NCI-H1105 (cell line): ENCODE measurements around the gene PLD1.

Experiments
- DNase-seq: peaks from one replicate; lab custom pipeline; 2025; lab: John Stamatoyannopoulos, UW

PLD1 gene

GRCh38 chr3:171792531-171792930 lies 17.8 kb downstream of the PLD1 start:
- DNase-seq = no peak

- no peak for DNase-seq
Observed at GRCh38 chr3:171791692-171792076, 18.6 kb downstream of the PLD1 start.

GRCh38 chr3:171790898-171791691 lies 19.2 kb downstream of the PLD1 start:
- no peak for DNase-seq

- no peak for DNase-seq
Observed at GRCh38 chr3:171790574-171790897, 19.7 kb downstream of the PLD1 start.

GRCh38 chr3:171789759-171790505 lies 20.4 kb downstream of the PLD1 start:
- no peak for DNase-seq

GRCh38 chr3:171788546-171789351 lies 21.5 kb downstream of the PLD1 start:
- DNase-seq = no peak

GRCh38 chr3:171786997-171787396 lies 23.3 kb downstream of the PLD1 start:
- DNase-seq = no peak

- DNase-seq = no peak
Observed at GRCh38 chr3:171784937-171785336, 25.3 kb downstream of the PLD1 start.

- DNase-seq = no peak
Observed at GRCh38 chr3:171784387-171784786, 25.9 kb downstream of the PLD1 start.

GRCh38 chr3:171783626-171784025 lies 26.7 kb downstream of the PLD1 start:
- DNase-seq = no peak

GRCh38 chr3:171783086-171783485 lies 27.2 kb downstream of the PLD1 start:
- no peak for DNase-seq

- DNase-seq = no peak
Observed at GRCh38 chr3:171782617-171783016, 27.7 kb downstream of the PLD1 start.

GRCh38 chr3:171781711-171782127 lies 28.6 kb downstream of the PLD1 start:
- DNase-seq = no peak

GRCh38 chr3:171778493-171778892 lies 31.8 kb downstream of the PLD1 start:
- no peak for DNase-seq

GRCh38 chr3:171777596-171777995 lies 32.7 kb downstream of the PLD1 start:
- no peak for DNase-seq

- DNase-seq = no peak
Observed at GRCh38 chr3:171776839-171777583, 33.3 kb downstream of the PLD1 start.

GRCh38 chr3:171776411-171776810 lies 33.9 kb downstream of the PLD1 start:
- peak; percentile 8 for DNase-seq

- DNase-seq = no peak
Observed at GRCh38 chr3:171775943-171776342, 34.3 kb downstream of the PLD1 start.

GRCh38 chr3:171774521-171774920 lies 35.8 kb downstream of the PLD1 start:
- DNase-seq = no peak

GRCh38 chr3:171772427-171773056 lies 37.7 kb downstream of the PLD1 start:
- DNase-seq = peak; percentile 71
